H9 (cell line): Measurements from ENCODE around the gene PRKCZ. TPM values are rescaled to one million over a fixed set of nuclear protein-coding genes. Genes with fewer than 3 reads are reported as not detected.

Experiments used
- DNase-seq: peaks from one replicate; pipeline ENCODE4 v3.0.0-alpha.2; 2017
- H2AFZ ChIP-seq: one replicate; pipeline ENCODE4 v1.6.1; 2013; ENCODE audit warnings: mild to moderate bottlenecking, low read length, control low read depth, moderate library complexity
- H2AK5ac ChIP-seq: 2 replicates; pipeline ENCODE4 v1.6.1; 2013; ENCODE audit warnings: low read length, control low read depth, mixed read lengths; ENCODE audit not compliant: insufficient read length
- H2BK120ac ChIP-seq: one replicate; pipeline ENCODE4 v1.6.1; 2013; ENCODE audit warnings: low read depth, mild to moderate bottlenecking, low read length, control low read depth, inconsistent platforms; ENCODE audit not compliant: poor library complexity, severe bottlenecking
- H2BK12ac ChIP-seq: 2 replicates; pipeline ENCODE4 v1.6.1; 2013; ENCODE audit warnings: low read length, control low read depth, mixed read lengths, low read depth; ENCODE audit not compliant: insufficient read length
- H2BK15ac ChIP-seq: 2 replicates; pipeline ENCODE4 v1.6.1; 2013; ENCODE audit warnings: low read depth, low read length, control low read depth
- H2BK20ac ChIP-seq: one replicate; pipeline ENCODE4 v1.6.1; 2013; ENCODE audit warnings: low read depth, mild to moderate bottlenecking, low read length, control low read depth, inconsistent platforms; ENCODE audit not compliant: poor library complexity, severe bottlenecking
- H2BK5ac ChIP-seq: 2 replicates; pipeline ENCODE4 v1.6.1; 2013; ENCODE audit warnings: low read length, control low read depth, mixed read lengths; ENCODE audit not compliant: insufficient read length
- H3K14ac ChIP-seq: 2 replicates; pipeline ENCODE4 v1.6.1; 2013; ENCODE audit warnings: low read length, control low read depth; ENCODE audit not compliant: insufficient read depth
- H3K18ac ChIP-seq: 2 replicates; pipeline ENCODE4 v1.6.1; 2013; ENCODE audit warnings: low read depth, mild to moderate bottlenecking, mixed read lengths, low read length, control low read depth; ENCODE audit not compliant: insufficient read length
- H3K23ac ChIP-seq: 2 replicates; pipeline ENCODE4 v1.6.1; 2013; ENCODE audit warnings: low read length, control low read depth, mixed read lengths, low read depth; ENCODE audit not compliant: insufficient read length
- H3K23me2 ChIP-seq: 2 replicates; pipeline ENCODE4 v1.6.1; 2013; ENCODE audit warnings: low read depth, mild to moderate bottlenecking, mixed read lengths, low read length, control low read depth; ENCODE audit not compliant: insufficient read length, poor library complexity, severe bottlenecking
- H3K27ac ChIP-seq: 2 replicates; pipeline ENCODE4 v1.5.1; 2013; ENCODE audit warnings: low read length, control low read depth, mixed read lengths, low read depth; ENCODE audit not compliant: insufficient read length
- H3K27me3 ChIP-seq: 2 replicates; pipeline ENCODE4 v1.6.1; 2013; ENCODE audit warnings: low read length, control low read depth, inconsistent platforms; ENCODE audit not compliant: insufficient read depth
- H3K4ac ChIP-seq: 2 replicates; pipeline ENCODE4 v1.6.1; 2013; ENCODE audit warnings: low read depth, mild to moderate bottlenecking, control low read depth, inconsistent platforms, low read length, moderate library complexity
- H3K4me1 ChIP-seq: 2 replicates; pipeline ENCODE4 v1.6.1; 2013; ENCODE audit warnings: low read length, control low read depth, inconsistent platforms; ENCODE audit not compliant: insufficient read depth
- H3K4me2 ChIP-seq: 2 replicates; pipeline ENCODE4 v1.6.1; 2013; ENCODE audit warnings: low read length, control low read depth, mixed read lengths; ENCODE audit not compliant: insufficient read length, insufficient read depth
- H3K56ac ChIP-seq: 2 replicates; pipeline ENCODE4 v1.6.1; 2013; ENCODE audit warnings: low read depth, mild to moderate bottlenecking, mixed read lengths, low read length, control low read depth; ENCODE audit not compliant: insufficient read length
- H3K79me1 ChIP-seq: 2 replicates; pipeline ENCODE4 v1.6.1; 2013; ENCODE audit warnings: low read depth, mild to moderate bottlenecking, moderate library complexity, low read length, control low read depth, inconsistent platforms; ENCODE audit not compliant: insufficient read depth, poor library complexity, severe bottlenecking
- H3K79me2 ChIP-seq: 2 replicates; pipeline ENCODE4 v1.6.1; 2013; ENCODE audit warnings: low read length, control low read depth, inconsistent platforms; ENCODE audit not compliant: insufficient read depth
- H3K9ac ChIP-seq: 2 replicates; pipeline ENCODE4 v1.6.1; 2013; ENCODE audit warnings: low read length, control low read depth, mixed read lengths; ENCODE audit not compliant: insufficient read length; ENCODE audit errors: extremely low read depth
- H3K9me3 ChIP-seq: one replicate; pipeline ENCODE4 v1.6.1; 2013; ENCODE audit warnings: low read depth, low read length, inconsistent platforms; ENCODE audit not compliant: control insufficient read depth
- H3T11ph ChIP-seq: one replicate; pipeline ENCODE4 v1.6.1; 2013; ENCODE audit warnings: mild to moderate bottlenecking, low read length, control low read depth, inconsistent platforms
- H4K20me1 ChIP-seq: one replicate; pipeline ENCODE4 v1.6.1; 2013; ENCODE audit not compliant: control insufficient read depth, insufficient read length, insufficient read depth
- H4K5ac ChIP-seq: 2 replicates; pipeline ENCODE4 v1.6.1; 2013; ENCODE audit warnings: low read depth, mild to moderate bottlenecking, mixed read lengths, low read length, control low read depth; ENCODE audit not compliant: insufficient read length
- H4K8ac ChIP-seq: replicated peaks from 2 replicates; pipeline ENCODE4 v1.6.1; 2013; ENCODE audit warnings: low read length, control low read depth, mixed read lengths, low read depth; ENCODE audit not compliant: insufficient read length
- H4K91ac ChIP-seq: 2 replicates; pipeline ENCODE4 v1.6.1; 2013; ENCODE audit warnings: low read depth, mild to moderate bottlenecking, moderate library complexity, mixed read lengths, low read length, control low read depth; ENCODE audit not compliant: insufficient read length
- H3K27ac Mint-ChIP-seq, 3 experiments: 2 replicates in 2 of 3; 3 replicates in 1 of 3; pipeline ENCODE4 v1.8.0; 2020 to 2021; ENCODE audit warnings: mixed read lengths in 3 of 3, mild to moderate bottlenecking in 1 of 3, moderate library complexity in 1 of 3
- H3K27me3 Mint-ChIP-seq: 2 replicates; pipeline ENCODE4 v1.8.0; 2021; ENCODE audit warnings: low read depth, mild to moderate bottlenecking, moderate library complexity, mixed read lengths
- H3K36me3 Mint-ChIP-seq, 3 experiments: 2 replicates in 2 of 3; 3 replicates in 1 of 3; pipeline ENCODE4 v1.8.0; 2020 to 2021; ENCODE audit warnings: low read depth in 3 of 3, mixed read lengths in 3 of 3; ENCODE audit not compliant: insufficient read depth in 1 of 3
- H3K4me1 Mint-ChIP-seq, 2 experiments: 2 replicates each; pipeline ENCODE4 v1.8.0; 2020; ENCODE audit warnings: mixed read lengths in 2 of 2
- H3K4me3 Mint-ChIP-seq, 2 experiments: 2 replicates in 1 of 2; 3 replicates in 1 of 2; pipeline ENCODE4 v1.8.0; 2020 to 2021; ENCODE audit warnings: mild to moderate bottlenecking in 2 of 2, mixed read lengths in 2 of 2, moderate library complexity in 1 of 2
- H3K9me3 Mint-ChIP-seq, 2 experiments: 2 replicates in 1 of 2; 3 replicates in 1 of 2; pipeline ENCODE4 v1.8.0; 2020; ENCODE audit warnings: mild to moderate bottlenecking in 2 of 2, mixed read lengths in 2 of 2, moderate library complexity in 1 of 2
- WGBS: extraction: QIAGEN DNeasy Blood & Tissue Kit; methylation state at CpG from one replicate; pipeline ENCODE4 v1.1.7; 2013; ENCODE audit warnings: missing lambda C conversion rate, low lambda C conversion rate, mixed read lengths; ENCODE audit not compliant: insufficient read length; ENCODE audit errors: extremely low coverage; 5-methylcytosine and 5-hydroxymethylcytosine counted together
- total RNA-seq: library from RNA; stranded (reverse); gene quantifications from 2 replicates; pipeline ENCODE4 v1.2.1, GENCODE V29; 2021
- TF ChIP-seq, protein P1 (sequence below): fragments of 200-600 bp; sonication (generic); conservative IDR thresholded peaks from 3 replicates; pipeline ENCODE4 v1.8.0; 2021; ENCODE audit warnings: antibody characterized with exemption, mild to moderate bottlenecking

The PRKCZ gene
- total RNA-seq, 1 experiment from 2014 or later = 48.4 TPM

DNA sequence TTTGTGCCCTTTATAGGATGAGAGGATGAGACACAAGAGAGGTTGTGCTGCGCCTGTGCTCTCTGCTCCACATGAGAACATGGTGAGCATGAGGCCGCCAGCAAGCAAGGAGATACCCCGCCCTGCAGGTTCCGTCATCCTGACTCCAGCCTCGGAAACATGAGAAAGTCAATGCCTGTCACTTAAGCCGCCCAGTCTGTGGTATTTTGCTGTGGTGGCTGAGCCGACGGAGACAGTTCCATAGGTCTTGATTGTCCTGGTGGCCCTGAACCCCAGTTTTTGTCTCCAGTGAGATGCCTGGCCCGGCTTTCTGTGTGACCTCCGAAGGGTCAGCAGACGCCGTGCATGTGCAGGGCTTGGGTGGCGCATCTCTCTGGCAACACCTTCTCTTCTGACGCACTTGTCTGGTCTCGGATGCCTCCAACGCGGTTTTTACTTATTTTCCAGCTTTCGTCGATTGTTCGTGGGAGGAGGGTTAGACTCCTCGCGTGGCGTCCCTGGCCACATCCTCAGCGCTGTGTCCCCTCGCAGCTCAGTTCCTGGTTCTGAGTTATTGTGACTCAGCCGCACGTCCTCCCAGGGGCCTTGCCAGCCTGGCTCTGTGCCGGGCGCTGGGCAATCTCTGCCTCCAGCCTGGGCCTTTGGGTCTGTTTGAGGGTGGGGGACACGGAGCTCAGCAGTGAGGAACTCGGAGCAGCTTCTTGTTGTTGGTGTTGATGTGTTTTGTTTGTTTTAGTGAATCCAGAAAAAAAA is 74.4 kb downstream of the PRKCZ start:
- Mint-ChIP-seq H3K27me3 (no peaks in the 10 kb centered on the region; the same call in 1 of the 2 replicates), H3K9me3 (peaks cover 11 to 15% of the 10 kb centered on the region in 2 experiments), H3K4me3 (no peak overlapping the region), H3K4me1 (peaks cover 15% of the 10 kb centered on the region in 2 experiments), H3K36me3 (peaks cover 8 to 19% (median 10%) of the 10 kb centered on the region in 3 experiments), H3K27ac (peak overlapping the region in 2 of 3 experiments; percentile 34 to 81; a peak in 2 of 7 replicates)
- H3T11ph ChIP-seq = no peak overlapping the region
- H4K5ac ChIP-seq = no peak overlapping the region
- no peak overlapping the region for H3K56ac ChIP-seq
- H3K4me2 ChIP-seq = no peak overlapping the region
- TF ChIP-seq, protein P1, sequence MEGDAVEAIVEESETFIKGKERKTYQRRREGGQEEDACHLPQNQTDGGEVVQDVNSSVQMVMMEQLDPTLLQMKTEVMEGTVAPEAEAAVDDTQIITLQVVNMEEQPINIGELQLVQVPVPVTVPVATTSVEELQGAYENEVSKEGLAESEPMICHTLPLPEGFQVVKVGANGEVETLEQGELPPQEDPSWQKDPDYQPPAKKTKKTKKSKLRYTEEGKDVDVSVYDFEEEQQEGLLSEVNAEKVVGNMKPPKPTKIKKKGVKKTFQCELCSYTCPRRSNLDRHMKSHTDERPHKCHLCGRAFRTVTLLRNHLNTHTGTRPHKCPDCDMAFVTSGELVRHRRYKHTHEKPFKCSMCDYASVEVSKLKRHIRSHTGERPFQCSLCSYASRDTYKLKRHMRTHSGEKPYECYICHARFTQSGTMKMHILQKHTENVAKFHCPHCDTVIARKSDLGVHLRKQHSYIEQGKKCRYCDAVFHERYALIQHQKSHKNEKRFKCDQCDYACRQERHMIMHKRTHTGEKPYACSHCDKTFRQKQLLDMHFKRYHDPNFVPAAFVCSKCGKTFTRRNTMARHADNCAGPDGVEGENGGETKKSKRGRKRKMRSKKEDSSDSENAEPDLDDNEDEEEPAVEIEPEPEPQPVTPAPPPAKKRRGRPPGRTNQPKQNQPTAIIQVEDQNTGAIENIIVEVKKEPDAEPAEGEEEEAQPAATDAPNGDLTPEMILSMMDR = no peak
- no peak overlapping the region for H3K27ac ChIP-seq
- no peak overlapping the region for H2AFZ ChIP-seq
- DNase-seq = no peak
- WGBS = no CpG with 5 or more reads among the region's 31 CpGs
- H3K9ac ChIP-seq = no peak overlapping the region
- H4K91ac ChIP-seq = no peak overlapping the region
- H3K79me1 ChIP-seq = no peaks in the 10 kb centered on the region
- H2BK20ac ChIP-seq = no peak overlapping the region
- H3K79me2 ChIP-seq = peaks cover 1% of the 10 kb centered on the region; the same call in 1 of the 2 replicates
- no peak overlapping the region for H3K23ac ChIP-seq
- H2BK5ac ChIP-seq = no peak overlapping the region
- no peaks in the 10 kb centered on the region for H3K27me3 ChIP-seq
- no peak overlapping the region for H2BK120ac ChIP-seq
- no peak overlapping the region for H3K4ac ChIP-seq
- H4K8ac ChIP-seq = no peak overlapping the region
- no peaks in the 10 kb centered on the region for H3K4me1 ChIP-seq
- no peaks in the 10 kb centered on the region for H4K20me1 ChIP-seq
- no peak overlapping the region for H2AK5ac ChIP-seq
- H3K9me3 ChIP-seq = no peaks in the 10 kb centered on the region
- no peaks in the 10 kb centered on the region for H3K23me2 ChIP-seq
- no peak overlapping the region; the same call in 1 of the 2 replicates for H3K14ac ChIP-seq
- H2BK12ac ChIP-seq = no peak overlapping the region
- no peak overlapping the region for H2BK15ac ChIP-seq
- no peak overlapping the region for H3K18ac ChIP-seq
